ENCODE results near the gene CAAP1.
"Not testable (repeated sequence)": the region's sequence is repeated elsewhere in the genome, so short reads cannot be mapped to it uniquely, and the experiment has no call there.

Gene CAAP1

GRCh38 chr9:26892251-26893029 lies at the start of gene CAAP1:
TSS of gene CAAP1 (minus strand) at chr9:26892802. CDS start at chr9:26892715, 87 bp downstream.
- DNase-seq (ENCODE audit: low read depth) = peak; percentile 86

GRCh38 chr9:26940779-26941178 lies 48.2 kb upstream of the CAAP1 start:
- DNase-seq (ENCODE audit: low read depth) = no peak

GRCh38 chr9:26939955-26940711 lies 47.5 kb upstream of the CAAP1 start:
- DNase-seq (ENCODE audit: low read depth) = no peak

- DNase-seq (ENCODE audit: low read depth) = no peak
Observed at GRCh38 chr9:26937816-26938371, 45.3 kb upstream of the CAAP1 start.

- DNase-seq (ENCODE audit: low read depth) = no peak
Observed at GRCh38 chr9:26935847-26936246, 43.2 kb upstream of the CAAP1 start.

- DNase-seq (ENCODE audit: low read depth) = no peak
Observed at GRCh38 chr9:26928902-26929495, 36.4 kb upstream of the CAAP1 start.

GRCh38 chr9:26925609-26926008 lies 33.0 kb upstream of the CAAP1 start:
- no peak for DNase-seq (ENCODE audit: low read depth)

GRCh38 chr9:26919698-26920097 lies 27.1 kb upstream of the CAAP1 start:
- DNase-seq (ENCODE audit: low read depth) = no peak

GRCh38 chr9:26913138-26913668 lies 20.6 kb upstream of the CAAP1 start:
- no peak for DNase-seq (ENCODE audit: low read depth)

GRCh38 chr9:26904671-26905070 lies 12.1 kb upstream of the CAAP1 start:
- DNase-seq (ENCODE audit: low read depth) = no peak

- DNase-seq (ENCODE audit: low read depth) = no peak
Observed at GRCh38 chr9:26904070-26904469, 11.5 kb upstream of the CAAP1 start.

- no peak for DNase-seq (ENCODE audit: low read depth)
Observed at GRCh38 chr9:26893030-26893676, 551 bp upstream of the CAAP1 start.

- no peak for DNase-seq (ENCODE audit: low read depth)
Observed at GRCh38 chr9:26891726-26892125, 876 bp downstream of the CAAP1 start.

- no peak for DNase-seq (ENCODE audit: low read depth)
Observed at GRCh38 chr9:26888271-26888670, 4.3 kb downstream of the CAAP1 start.

GRCh38 chr9:26882154-26882553 lies 10.4 kb downstream of the CAAP1 start:
- DNase-seq (ENCODE audit: low read depth) = no peak

- DNase-seq (ENCODE audit: low read depth) = no peak
Observed at GRCh38 chr9:26880262-26880661, 12.3 kb downstream of the CAAP1 start.

GRCh38 chr9:26875155-26875554 lies 17.4 kb downstream of the CAAP1 start:
- DNase-seq (ENCODE audit: low read depth) = not testable (repeated sequence)

- DNase-seq (ENCODE audit: low read depth) = no peak
Observed at GRCh38 chr9:26870292-26870691, 22.3 kb downstream of the CAAP1 start.

GRCh38 chr9:26863074-26863473 lies 29.5 kb downstream of the CAAP1 start:
- DNase-seq (ENCODE audit: low read depth) = peak; percentile 9

GRCh38 chr9:26856413-26857032 lies 36.1 kb downstream of the CAAP1 start:
- DNase-seq (ENCODE audit: low read depth) = peak; percentile 36

- no peak for DNase-seq (ENCODE audit: low read depth)
Observed at GRCh38 chr9:26850995-26851394, 41.6 kb downstream of the CAAP1 start.

Measured in stromal cell of bone marrow (primary cell).